ENCODE results near the gene TENM3.

The TENM3 gene

DNA sequence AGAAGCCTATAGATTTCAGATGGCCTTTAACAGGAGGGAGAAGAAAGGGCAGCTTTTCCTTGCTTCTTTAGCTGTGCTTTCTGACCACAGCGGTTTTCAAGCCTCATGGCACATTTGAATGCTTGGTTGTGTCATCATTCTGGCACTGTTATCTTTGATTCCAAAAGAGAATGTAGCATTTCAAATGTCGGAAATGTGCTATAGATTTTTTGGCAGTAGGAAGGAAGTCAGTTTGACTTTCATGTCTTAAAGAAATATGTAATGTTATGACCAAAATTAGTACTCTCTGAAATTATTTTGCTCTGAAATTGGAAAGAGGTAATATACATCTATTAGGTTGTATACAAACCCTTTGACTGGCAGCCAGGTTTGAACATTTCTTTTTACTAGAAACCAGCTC is 171.9 kb downstream of the TENM3 start:
- no peak overlapping the region for H3K4me3 ChIP-seq (ENCODE audit: low read length)
- no peak for DNase-seq (ENCODE audit: low read depth, low spot score)

DNA sequence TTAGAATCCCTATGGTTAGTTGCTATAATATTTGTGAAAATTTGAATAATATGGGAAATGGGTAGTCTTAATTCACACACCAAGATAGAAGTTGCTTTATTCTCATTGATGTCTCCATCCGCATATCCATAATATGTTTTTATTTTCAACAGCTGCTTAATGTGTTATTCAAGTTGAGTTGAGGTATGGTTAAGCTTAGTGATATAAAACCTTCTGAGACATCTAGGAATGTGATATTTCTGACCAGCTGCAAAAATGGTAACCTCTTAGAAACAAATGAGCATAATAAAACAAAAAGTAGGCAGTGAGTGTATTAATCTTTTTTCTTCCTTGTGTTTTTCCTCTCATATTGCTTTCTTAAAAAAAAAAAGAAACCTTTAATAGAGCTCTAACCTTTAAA is 172.9 kb downstream of the TENM3 start:
- no peak for DNase-seq (ENCODE audit: low read depth, low spot score)
- H3K4me3 ChIP-seq (ENCODE audit: low read length) = no peak overlapping the region

DNA sequence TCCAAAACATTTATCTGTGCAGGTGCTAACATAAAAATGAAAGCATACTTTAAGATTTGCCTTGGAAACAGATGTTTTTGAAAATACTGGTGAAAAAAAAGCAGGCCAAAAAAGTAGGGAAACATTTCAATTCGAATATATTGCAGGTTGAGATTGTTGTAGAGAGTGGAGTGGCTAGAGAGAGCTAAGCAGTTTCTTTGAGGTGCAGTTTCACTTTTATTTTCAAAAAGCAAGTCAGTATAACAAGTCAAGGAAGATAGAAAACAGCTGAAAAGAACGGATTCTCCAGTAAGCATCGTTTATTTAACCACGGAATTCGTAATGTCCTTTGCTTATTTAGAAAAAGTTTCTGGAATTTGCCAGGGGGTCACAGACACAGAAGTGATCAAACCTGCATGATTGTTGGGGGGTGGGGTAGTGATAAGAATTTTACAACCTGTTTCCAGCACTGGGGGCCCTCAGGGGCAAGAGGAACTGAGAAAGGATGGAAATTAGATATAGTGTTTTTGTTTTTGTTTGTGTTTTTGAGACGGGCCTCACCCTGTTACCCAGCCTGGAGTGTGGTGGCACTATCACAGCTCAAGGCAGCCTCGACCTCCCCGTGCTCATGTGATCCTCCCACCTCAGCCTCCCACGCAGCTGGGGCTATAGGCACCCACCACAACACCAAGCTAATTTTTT is 175.0 kb downstream of the TENM3 start:
- H3K4me3 ChIP-seq (ENCODE audit: low read length) = no peak overlapping the region

DNA sequence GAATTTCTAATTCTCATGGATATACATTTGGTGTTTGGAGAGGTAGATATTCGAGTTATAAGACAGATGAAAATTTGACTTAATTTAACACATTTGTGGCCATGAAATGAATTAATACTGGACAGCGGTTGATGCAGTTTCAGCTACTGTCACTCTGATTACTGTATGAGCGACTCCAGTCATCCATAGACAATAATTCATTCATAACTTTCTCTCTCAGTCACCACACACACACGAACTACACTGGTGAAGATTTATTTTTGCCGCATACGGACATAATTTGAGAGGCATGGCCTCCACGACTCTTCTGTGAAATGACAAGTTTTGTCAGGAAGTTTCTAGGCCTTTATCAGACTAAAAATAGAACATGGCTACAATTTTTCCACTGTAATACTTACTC is 177.0 kb downstream of the TENM3 start:
- no peak for DNase-seq (ENCODE audit: low read depth, low spot score)
- no peak overlapping the region for H3K4me3 ChIP-seq (ENCODE audit: low read length)

More for the DNA sequence above, 175.0 kb downstream of the TENM3 start:
- DNase-seq (ENCODE audit: low read depth, low spot score) = no peak

DNA sequence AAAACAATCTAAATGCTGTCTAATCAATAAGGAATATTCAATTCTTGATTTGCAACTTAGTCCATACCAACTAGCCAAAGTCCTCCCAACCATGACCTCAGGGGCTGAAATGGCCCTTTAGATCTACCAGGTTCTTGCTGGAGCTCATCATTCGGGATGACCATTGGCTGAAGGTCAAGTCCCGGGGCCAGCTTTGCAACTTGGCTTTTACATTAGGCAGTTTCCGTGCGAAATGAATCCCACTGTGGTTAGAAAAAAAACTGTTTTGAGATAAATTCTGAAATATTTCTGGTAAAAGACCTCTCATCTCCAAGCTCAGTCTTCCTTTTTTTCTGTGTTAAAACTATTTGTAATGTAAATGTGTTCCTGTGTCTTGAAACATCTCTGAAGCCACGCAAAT is 178.6 kb downstream of the TENM3 start:
- DNase-seq (ENCODE audit: low read depth, low spot score) = no peak
- H3K4me3 ChIP-seq (ENCODE audit: low read length) = no peak overlapping the region

DNA sequence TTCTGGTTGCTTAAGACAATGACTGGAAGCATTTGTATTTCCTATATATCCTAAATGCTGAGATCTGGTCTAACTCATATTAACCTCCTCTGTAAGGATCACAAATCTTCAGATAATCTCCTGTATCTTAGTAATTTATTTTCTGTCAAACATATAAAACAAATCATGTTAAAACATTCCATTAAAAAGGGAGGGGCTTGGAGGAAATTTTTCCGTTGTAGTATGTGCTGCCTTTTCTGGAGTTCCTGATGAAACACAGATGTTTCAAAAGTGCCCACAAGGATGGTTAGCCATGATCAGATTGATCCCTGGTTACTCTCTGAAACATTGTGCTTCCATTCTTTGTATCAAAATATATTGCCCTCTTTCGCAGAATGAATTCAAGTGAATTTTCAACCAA is 182.1 kb downstream of the TENM3 start:
- no peak overlapping the region for H3K4me3 ChIP-seq (ENCODE audit: low read length)
- DNase-seq (ENCODE audit: low read depth, low spot score) = no peak

DNA sequence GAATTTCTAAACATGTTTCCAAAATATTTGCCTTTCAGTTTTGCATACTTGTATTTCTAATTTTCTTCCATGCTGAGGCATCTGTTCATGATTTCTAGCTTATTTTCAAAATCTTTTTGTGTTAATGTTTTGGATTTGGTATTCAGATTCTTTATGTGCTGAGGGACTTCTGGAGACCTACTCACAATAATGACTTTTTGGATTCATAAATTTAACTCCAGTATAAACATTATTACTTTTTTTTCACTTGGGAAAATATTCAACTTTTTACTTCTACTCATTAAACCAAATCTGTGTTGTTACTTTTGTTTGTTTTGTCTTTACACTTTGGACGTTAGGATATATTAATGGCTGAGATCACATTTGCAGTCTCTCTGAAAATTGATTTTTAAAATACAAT is 183.7 kb downstream of the TENM3 start:
- H3K4me3 ChIP-seq (ENCODE audit: low read length) = no peak overlapping the region
- DNase-seq (ENCODE audit: low read depth, low spot score) = no peak

DNA sequence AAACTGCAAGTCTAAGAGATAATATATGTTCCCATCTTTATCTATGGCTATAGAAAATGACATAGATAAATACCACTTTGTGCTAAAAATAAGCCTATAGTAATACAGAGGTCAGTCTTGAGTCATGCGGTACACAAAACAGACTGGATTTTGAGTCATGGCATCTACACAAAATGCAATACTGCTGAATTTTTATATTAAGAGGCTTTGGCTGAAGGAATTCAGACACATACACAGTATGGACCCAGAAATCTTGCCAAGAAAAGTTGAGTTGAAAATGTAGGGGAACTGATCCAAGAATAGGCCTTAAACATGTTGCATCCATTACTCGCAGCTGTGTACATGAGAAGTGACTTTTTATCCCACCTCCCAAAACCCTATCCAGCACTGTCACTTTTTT is 184.4 kb downstream of the TENM3 start:
- DNase-seq (ENCODE audit: low read depth, low spot score) = no peak
- H3K4me3 ChIP-seq (ENCODE audit: low read length) = no peak overlapping the region

DNA sequence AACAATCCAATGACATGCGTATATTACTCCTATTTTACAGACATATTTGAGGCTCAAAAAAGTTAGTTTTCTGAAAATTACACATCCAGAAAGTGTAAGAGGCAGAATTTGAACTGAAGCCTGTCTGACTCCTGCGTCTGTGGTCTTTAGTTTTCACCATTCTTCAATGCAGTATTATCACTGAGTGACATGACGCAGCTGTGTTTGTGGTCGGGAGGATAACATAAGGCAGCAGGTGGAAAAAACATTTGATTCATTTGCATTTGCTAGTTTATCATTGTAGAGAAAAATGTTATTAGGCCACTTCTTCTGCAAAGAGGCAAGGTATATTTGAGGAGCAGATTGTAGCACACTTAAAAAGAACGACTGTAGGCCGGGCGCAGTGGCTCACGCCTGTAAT is 186.7 kb downstream of the TENM3 start:
- no peak for DNase-seq (ENCODE audit: low read depth, low spot score)
- H3K4me3 ChIP-seq (ENCODE audit: low read length) = no peak overlapping the region

DNA sequence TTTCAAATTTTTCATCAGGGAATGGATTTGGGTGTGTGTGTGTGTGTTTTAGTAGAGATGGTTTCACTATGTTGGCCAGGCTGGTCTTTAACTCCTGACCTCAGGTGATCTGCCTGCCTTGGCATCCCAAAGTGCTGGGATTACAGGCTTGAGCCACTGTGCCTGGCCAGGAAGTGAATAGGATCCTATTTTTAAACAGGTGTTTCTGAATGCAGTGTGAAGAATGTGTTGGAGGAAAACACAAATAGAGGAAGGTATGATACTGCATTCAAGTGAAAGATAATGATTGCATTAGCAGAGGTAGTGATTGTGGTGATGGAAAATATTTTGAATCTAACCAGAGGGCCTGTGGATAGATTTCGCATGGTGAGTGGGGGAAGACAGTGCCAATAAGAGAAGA is 189.6 kb downstream of the TENM3 start:
- DNase-seq (ENCODE audit: low read depth, low spot score) = no peak
- no peak overlapping the region for H3K4me3 ChIP-seq (ENCODE audit: low read length)

DNA sequence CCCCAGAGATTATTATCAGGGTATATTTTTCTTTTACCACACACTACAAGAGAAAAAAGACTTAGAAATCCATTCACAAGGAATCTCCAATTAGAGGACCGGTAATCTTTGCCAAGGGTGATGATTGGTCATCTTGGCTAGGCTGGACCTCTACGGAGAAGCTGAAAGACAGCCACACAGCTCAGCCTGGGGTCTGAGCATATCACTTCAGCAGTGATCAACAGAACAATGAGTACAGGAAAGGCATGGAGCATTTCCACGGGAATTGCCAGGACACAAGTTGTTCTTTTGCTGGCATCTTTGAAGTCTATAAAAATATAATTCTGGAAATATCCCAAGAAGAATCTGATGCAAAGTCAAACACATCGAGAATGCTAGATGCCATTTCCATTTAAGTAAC is 191.5 kb downstream of the TENM3 start:
- no peak for DNase-seq (ENCODE audit: low read depth, low spot score)
- no peak overlapping the region for H3K4me3 ChIP-seq (ENCODE audit: low read length)

DNA sequence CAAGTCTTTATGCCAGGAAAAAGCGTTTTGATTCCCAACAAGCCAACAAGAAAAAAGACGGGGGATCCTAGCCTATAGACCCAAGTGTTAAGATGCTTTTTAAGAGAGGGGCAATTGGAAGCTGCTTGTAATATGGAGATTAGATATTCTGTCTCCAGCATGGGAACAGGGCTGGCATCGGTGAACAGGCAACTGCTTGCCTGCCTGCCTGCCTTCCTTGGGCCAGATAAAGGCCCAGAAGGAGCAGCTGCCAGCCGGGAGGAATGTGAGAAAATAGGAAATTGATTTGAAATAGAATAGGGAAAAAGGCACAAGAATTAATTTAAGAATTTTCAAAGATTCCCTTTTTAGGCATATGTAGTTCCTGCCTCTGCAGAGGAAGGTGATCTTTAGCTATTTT is 192.2 kb downstream of the TENM3 start:
- DNase-seq (ENCODE audit: low read depth, low spot score) = no peak
- no peak overlapping the region for H3K4me3 ChIP-seq (ENCODE audit: low read length)

DNA sequence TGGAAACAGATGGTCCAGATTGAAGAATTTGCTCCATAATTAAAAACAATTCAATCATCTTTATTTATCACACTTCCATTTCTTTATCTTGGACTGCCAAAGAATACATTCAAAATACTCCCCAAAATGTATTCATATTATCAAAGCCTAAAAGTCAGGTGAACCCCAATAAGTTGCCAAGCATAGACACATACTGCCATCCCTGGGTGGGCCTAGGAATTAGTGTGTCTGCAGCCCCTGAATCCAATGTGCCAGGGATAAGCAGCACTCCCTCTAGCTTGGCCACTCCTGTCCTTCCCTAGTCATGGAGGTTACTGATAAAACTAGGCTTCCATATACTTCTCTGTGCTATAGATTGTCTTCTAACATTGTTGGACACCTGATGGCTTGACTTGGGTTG is 199.9 kb downstream of the TENM3 start:
- no peak for DNase-seq (ENCODE audit: low read depth, low spot score)
- no peak overlapping the region for H3K4me3 ChIP-seq (ENCODE audit: low read length)

DNA sequence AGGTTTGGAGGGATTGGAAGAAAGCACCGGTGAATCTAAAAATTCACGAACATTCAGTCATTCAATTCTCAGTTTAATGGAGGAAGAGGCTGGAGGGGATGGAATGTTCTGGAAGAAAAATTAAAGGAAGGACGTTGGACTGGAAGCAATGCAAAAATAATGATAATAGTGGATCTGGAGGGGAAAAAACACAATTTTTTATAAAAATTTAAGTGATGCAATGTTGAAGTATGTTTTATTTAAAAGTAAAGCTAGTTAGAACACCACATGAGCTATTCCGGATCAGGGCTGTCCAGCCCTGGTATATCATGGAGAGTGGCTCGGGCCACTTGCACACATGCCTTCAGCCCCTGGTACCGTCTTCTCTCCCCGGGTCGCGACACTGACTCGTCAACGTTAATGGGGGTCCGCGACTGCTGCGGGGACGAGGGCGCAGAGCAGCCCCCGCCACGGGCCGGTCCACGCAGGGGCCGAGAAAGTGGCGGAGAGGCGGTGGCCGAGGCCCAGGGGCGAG is 204.6 kb downstream of the TENM3 start:
- H3K4me3 ChIP-seq (ENCODE audit: low read length) = no peak overlapping the region
- no peak for DNase-seq (ENCODE audit: low read depth, low spot score)

DNA sequence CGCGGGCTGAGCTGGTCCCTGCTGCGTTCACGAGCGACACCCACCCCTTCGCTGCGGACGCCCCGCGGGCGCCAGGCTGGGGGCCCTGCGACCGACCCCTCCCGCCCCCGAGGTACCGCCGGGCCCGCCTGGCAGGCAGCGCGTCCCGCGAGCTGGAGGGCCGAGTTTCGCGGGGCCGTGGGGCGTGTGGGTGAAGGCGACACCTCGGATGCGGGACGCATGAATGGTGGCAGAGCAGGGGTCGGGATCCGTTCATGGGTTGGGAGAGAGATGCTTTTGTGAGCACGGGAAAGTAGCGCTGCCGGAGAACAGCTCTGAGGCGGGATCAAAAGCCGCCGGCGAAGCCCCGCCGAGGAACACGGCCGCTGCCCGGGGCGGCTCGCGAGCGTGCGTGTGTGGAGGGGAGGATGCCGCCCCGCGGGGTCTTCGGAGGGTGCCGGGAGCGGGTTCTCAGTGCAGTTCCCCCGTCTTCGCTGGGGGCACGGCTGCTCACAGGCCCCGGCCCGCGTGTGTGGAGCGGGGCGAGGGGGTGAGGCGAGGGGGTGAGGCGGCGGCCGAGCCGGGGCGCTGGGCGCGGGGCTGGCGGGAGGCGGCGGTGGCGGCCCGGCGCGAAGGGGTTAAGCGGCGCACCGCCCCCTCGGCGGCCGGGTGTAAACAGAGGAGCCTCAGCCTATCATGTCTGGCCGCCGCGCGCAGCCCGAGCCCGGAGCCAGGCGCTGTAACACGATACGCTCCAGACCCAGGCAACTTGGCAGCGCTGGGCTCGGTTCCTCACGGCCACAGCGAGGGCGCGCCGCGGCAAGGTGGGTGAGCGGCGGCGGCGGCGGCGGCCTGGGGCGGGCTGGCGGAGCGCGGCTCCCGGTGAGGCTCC is 205.3 kb downstream of the TENM3 start:
- no peak for DNase-seq (ENCODE audit: low read depth, low spot score)
- H3K4me3 ChIP-seq (ENCODE audit: low read length) = no peak overlapping the region

DNA sequence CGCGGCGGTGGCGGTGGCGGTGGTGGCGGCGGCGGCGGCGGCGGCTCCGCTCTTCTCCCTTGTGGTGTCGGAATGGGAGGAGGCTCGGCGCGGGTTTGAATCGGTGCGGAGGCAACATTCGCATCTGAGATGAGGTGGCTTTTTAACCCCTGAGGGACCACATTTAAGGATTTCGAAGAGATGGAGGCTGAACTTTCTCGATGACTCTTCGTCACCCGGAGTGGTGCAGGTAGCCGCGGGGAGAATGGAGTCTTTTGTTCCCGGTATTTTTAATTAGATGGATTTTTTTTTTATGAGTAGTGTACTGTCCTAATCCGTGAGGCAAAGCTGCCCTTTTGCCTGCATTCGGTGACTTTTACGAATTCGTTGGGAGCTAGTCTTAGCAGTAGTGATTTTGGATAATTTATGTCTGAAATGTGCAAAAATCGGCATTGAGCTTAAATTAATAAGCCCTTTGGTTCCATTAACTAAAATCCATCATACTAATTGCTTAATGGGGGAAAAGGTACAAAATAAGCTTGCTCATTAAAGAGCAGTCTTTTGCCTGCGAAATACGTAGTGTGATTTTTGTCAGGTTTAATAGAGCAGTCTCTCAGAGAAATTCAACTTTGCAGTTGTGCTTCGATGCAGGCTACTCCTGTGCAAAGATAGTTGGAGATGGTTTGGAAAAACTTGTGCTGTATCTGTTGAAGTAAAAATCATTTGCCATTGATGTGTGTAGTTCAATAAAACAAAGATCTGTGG is 206.2 kb downstream of the TENM3 start:
- H3K4me3 ChIP-seq (ENCODE audit: low read length) = no peak overlapping the region
- no peak for DNase-seq (ENCODE audit: low read depth, low spot score)

DNA sequence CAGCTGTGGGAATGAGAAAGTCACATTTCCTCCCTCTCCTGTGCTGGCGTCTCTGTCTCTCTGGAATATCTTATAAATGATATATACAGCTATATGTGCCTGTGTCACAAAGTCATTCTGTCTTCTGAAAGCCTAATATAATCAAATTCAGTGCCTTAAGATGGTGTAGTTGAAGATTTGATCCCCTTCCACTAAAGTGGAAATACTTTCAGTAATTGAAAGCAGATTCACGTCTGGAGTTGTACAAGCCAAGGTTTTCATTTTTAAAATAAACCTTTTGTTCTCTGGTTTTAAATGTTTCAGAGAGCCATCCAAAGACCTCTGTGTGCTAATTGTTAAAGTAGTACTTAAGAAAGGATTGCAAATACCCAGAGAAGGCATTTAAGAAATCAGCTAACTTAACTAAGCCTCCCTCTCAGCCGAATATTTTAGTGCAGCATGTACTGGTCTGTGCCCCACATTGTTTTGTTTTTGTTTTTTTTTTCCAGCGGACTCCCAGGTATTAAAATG is 206.8 kb downstream of the TENM3 start:
- no peak overlapping the region for H3K4me3 ChIP-seq (ENCODE audit: low read length)
- no peak for DNase-seq (ENCODE audit: low read depth, low spot score)

DNA sequence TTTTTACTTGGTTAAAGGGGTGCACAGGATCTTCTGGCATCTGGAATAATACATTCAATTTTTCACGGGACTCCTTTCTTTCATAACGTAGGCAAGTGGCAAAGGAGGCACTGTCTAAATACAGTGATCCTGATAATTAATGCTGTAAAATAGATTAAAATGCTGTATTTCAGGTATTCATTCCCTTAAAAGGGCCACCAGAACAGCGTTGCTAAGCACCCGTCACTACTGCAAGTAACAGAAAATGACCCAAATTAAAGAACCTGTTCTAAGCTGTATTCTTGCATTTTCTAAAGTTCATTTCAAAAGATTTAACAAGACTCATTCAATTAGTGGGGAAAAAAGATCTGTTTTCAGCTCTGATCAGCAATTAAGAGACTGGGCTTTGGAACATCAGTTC is 208.2 kb downstream of the TENM3 start:
- H3K4me3 ChIP-seq (ENCODE audit: low read length) = no peak overlapping the region
- DNase-seq (ENCODE audit: low read depth, low spot score) = no peak

DNA sequence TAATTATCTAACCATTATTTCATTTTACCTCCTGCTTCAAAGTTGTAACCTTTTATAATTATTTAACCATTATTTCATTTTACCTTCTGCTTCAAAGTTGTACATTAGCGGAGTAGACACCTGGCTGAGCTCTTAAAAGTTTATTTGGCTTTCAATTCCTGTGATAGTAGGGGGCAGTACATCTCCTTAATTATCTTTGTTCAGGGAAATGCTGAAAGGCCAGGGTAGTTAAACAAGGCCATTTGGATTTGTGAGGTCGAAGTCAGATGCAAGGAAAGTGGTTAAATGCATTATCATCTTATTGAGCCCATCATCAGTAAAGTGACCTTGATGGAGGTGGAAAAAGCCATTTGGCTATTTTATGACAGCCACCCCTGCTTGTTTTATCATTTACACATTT is 210.6 kb downstream of the TENM3 start:
- H3K4me3 ChIP-seq (ENCODE audit: low read length) = no peak overlapping the region
- no peak for DNase-seq (ENCODE audit: low read depth, low spot score)
